ENCODE data around the gene E2F7. TPM values are rescaled to one million over a fixed set of nuclear protein-coding genes. Genes with fewer than 3 reads are reported as not detected.
A peak's percentile ranks its signal among the peaks of the same experiment; 100 is the strongest.

Gene E2F7
- total and polyA plus RNA-seq, 2 donors (not counting 1 experiment from before 2014, with no cell fraction given), result 3.6 to 9.7 TPM

DNA sequence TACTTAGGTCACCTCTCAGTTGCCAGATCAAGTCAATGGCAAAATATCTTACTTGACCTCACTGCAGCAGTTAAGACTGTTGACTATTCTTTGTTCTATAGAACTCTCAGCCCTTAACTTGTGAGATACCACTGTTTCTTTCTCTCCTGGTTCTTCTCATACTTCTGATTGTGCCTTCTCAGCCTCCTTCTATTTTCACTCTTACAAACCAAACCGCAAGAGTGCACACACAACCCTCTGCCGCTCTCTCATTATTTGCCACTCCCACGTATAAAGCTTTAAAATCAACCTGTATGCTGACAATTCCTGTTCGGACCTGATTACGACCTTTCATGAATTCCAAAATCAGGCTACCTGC lies 4.5 kb downstream of the E2F7 start:
- no peak for DNase-seq (ENCODE audit: low read depth in 2 of 2)
- no peaks in the 10 kb centered on the region for H4K20me1 ChIP-seq (ENCODE audit: control insufficient read depth, extremely low read depth, insufficient read depth, low read length)
- H3K36me3 ChIP-seq (ENCODE audit: control insufficient read depth, insufficient read depth, low read length), result no peaks in the 10 kb centered on the region
- no peak overlapping the region for H3K4me2 ChIP-seq (ENCODE audit: extremely low read depth, insufficient read depth, low read length)
- peaks cover 76% of the 10 kb centered on the region for H3K79me2 ChIP-seq (ENCODE audit: control insufficient read depth, insufficient read depth, low read length)
- no peak overlapping the region for H3K4me3 ChIP-seq (replicated peaks in 1 of 4; ENCODE audit: control extremely low read depth in 1 of 4, insufficient read depth in 1 of 4, low read depth in 3 of 4, low read length in 4 of 4)
- H3K9ac ChIP-seq (ENCODE audit: insufficient read depth, low read length), result no peak overlapping the region
- H3K27ac ChIP-seq (ENCODE audit: insufficient read depth, low read length), result no peak overlapping the region
- no peak overlapping the region for H2AFZ ChIP-seq (ENCODE audit: low read length)
- no peaks in the 10 kb centered on the region for H3K27me3 ChIP-seq (ENCODE audit: control insufficient read depth, insufficient read depth, low read length)
- TF ChIP-seq, protein P1, sequence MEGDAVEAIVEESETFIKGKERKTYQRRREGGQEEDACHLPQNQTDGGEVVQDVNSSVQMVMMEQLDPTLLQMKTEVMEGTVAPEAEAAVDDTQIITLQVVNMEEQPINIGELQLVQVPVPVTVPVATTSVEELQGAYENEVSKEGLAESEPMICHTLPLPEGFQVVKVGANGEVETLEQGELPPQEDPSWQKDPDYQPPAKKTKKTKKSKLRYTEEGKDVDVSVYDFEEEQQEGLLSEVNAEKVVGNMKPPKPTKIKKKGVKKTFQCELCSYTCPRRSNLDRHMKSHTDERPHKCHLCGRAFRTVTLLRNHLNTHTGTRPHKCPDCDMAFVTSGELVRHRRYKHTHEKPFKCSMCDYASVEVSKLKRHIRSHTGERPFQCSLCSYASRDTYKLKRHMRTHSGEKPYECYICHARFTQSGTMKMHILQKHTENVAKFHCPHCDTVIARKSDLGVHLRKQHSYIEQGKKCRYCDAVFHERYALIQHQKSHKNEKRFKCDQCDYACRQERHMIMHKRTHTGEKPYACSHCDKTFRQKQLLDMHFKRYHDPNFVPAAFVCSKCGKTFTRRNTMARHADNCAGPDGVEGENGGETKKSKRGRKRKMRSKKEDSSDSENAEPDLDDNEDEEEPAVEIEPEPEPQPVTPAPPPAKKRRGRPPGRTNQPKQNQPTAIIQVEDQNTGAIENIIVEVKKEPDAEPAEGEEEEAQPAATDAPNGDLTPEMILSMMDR (conservative IDR thresholded peaks at IDR 0.05 in 1 of 2, IDR thresholded peaks at IDR 0.05 in 1 of 2; ENCODE audit: low read depth in 1 of 2, low read length in 2 of 2), result no peak
- no peak for TF ChIP-seq EZH2 (IDR thresholded peaks at IDR 0.05; ENCODE audit: low read length, missing control alignments)
- H3K9me3 ChIP-seq (ENCODE audit: control insufficient read depth, insufficient read depth, low read depth, low read length), result no peaks in the 10 kb centered on the region
- H3K4me1 ChIP-seq (ENCODE audit: control insufficient read depth, extremely low read depth, insufficient read depth, low read length), result no peaks in the 10 kb centered on the region

DNA sequence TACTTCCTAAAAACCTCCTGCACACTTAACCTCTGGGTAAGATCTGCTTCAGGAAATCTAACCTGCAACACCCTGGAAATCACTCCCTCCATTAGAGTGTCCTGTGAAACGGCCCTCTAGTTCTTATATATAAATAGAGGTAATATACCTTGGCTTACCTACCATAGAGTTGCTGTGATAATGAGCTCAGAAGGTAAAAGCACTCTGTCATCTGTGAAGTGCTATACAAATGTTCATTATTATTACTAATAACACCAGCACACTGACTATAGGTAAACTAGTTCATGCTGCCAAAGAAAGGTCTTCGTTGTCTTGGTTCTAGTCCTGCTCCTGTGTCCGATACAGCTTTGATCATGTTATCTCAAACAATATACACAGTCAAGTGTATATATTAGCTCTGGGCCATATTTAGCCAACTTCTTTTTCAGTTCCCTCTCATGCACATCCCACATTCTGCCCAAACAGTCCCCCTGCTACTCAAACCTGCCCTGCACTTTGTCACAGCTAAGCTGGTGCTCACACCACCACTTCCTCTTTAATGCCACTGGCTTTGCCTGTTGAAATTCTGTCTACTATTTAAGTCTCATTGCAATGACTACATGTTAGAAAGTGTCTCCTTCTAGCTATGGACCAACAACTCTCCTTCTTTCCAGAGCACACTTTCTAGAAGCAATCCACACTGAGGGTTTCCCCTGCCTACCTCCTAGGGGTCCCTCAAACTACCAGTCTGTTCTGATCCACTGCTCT lies 5.1 kb downstream of the E2F7 start:
- Histone ChIP-seq H2AFZ (ENCODE audit: low read length) (no peak overlapping the region), H3K36me3 (ENCODE audit: control insufficient read depth, insufficient read depth, low read length) (no peaks in the 10 kb centered on the region), H3K4me1 (ENCODE audit: control insufficient read depth, extremely low read depth, insufficient read depth, low read length) (no peaks in the 10 kb centered on the region), H4K20me1 (ENCODE audit: control insufficient read depth, extremely low read depth, insufficient read depth, low read length) (no peaks in the 10 kb centered on the region), H3K27me3 (ENCODE audit: control insufficient read depth, insufficient read depth, low read length) (no peaks in the 10 kb centered on the region), H3K9me3 (ENCODE audit: control insufficient read depth, insufficient read depth, low read depth, low read length) (no peaks in the 10 kb centered on the region), H3K4me3 (replicated peaks in 1 of 4; ENCODE audit: control extremely low read depth in 1 of 4, insufficient read depth in 1 of 4, low read depth in 3 of 4, low read length in 4 of 4) (no peak overlapping the region), H3K4me2 (ENCODE audit: extremely low read depth, insufficient read depth, low read length) (no peak overlapping the region), H3K27ac (ENCODE audit: insufficient read depth, low read length) (peak overlapping the region; percentile 14), H3K9ac (ENCODE audit: insufficient read depth, low read length) (no peak overlapping the region), H3K79me2 (ENCODE audit: control insufficient read depth, insufficient read depth, low read length) (peaks cover 76% of the 10 kb centered on the region)
- TF ChIP-seq EZH2 (IDR thresholded peaks at IDR 0.05; ENCODE audit: low read length, missing control alignments), result no peak
- TF ChIP-seq, protein P1 (conservative IDR thresholded peaks at IDR 0.05 in 1 of 2, IDR thresholded peaks at IDR 0.05 in 1 of 2; ENCODE audit: low read depth in 1 of 2, low read length in 2 of 2), result no peak
- DNase-seq (ENCODE audit: low read depth in 2 of 2), result no peak

- Histone ChIP-seq H3K27ac (ENCODE audit: insufficient read depth, low read length) (no peak overlapping the region), H3K9ac (ENCODE audit: insufficient read depth, low read length) (no peak overlapping the region), H4K20me1 (ENCODE audit: control insufficient read depth, extremely low read depth, insufficient read depth, low read length) (no peaks in the 10 kb centered on the region)
Measured at GRCh38 chr12:77058740-77059139, 6.6 kb downstream of the E2F7 start.

More at GRCh38 chr12:77058740-77059139, 6.6 kb downstream of the E2F7 start:
- Histone ChIP-seq H3K79me2 (ENCODE audit: control insufficient read depth, insufficient read depth, low read length) (peaks cover 61% of the 10 kb centered on the region), H2AFZ (ENCODE audit: low read length) (no peak overlapping the region), H3K9me3 (ENCODE audit: control insufficient read depth, insufficient read depth, low read depth, low read length) (no peaks in the 10 kb centered on the region), H3K27me3 (ENCODE audit: control insufficient read depth, insufficient read depth, low read length) (no peaks in the 10 kb centered on the region), H3K4me3 (replicated peaks in 1 of 4; ENCODE audit: control extremely low read depth in 1 of 4, insufficient read depth in 1 of 4, low read depth in 3 of 4, low read length in 4 of 4) (no peak overlapping the region), H3K36me3 (ENCODE audit: control insufficient read depth, insufficient read depth, low read length) (no peaks in the 10 kb centered on the region), H3K4me1 (ENCODE audit: control insufficient read depth, extremely low read depth, insufficient read depth, low read length) (no peaks in the 10 kb centered on the region), H3K4me2 (ENCODE audit: extremely low read depth, insufficient read depth, low read length) (no peak overlapping the region)
- peak; percentile 34 to 94 for DNase-seq (ENCODE audit: low read depth in 2 of 2)
- TF ChIP-seq EZH2 (IDR thresholded peaks at IDR 0.05; ENCODE audit: low read length, missing control alignments), result no peak
- TF ChIP-seq, protein P1 (conservative IDR thresholded peaks at IDR 0.05 in 1 of 2, IDR thresholded peaks at IDR 0.05 in 1 of 2; ENCODE audit: low read depth in 1 of 2, low read length in 2 of 2), result no peak

All from fibroblast of lung (primary cell).